ENCODE measurements around the gene C3orf80.
A peak's percentile ranks its signal among the peaks of the same experiment; 100 is the strongest.
"Not testable (repeated sequence)": the region's sequence is repeated elsewhere in the genome, so short reads cannot be mapped to it uniquely, and the experiment has no call there.

The C3orf80 gene

DNA sequence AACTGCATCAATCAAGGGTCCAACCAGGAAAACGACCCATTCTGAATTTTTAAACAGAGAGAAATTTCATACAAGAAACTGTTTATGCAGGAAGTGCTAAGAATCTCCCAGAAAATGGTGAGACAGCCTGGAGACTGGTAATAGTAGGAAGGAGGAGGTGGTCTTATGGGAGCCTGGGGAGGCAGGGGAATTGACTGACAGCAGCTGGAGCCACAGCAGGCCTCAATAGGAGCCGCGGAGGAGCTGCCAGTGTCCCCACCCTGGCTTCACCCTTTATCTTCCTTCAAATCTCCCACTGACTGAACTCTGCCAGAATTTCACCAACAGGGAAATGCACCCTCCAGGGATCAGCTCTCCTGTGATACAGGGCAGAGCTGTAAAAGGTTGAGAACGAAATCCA is 7.5 kb upstream of the C3orf80 start:
- DNase-seq, result no peak

GRCh38 chr3:160218136-160218535 is 7.1 kb upstream of the C3orf80 start:
- DNase-seq, result no peak

DNA sequence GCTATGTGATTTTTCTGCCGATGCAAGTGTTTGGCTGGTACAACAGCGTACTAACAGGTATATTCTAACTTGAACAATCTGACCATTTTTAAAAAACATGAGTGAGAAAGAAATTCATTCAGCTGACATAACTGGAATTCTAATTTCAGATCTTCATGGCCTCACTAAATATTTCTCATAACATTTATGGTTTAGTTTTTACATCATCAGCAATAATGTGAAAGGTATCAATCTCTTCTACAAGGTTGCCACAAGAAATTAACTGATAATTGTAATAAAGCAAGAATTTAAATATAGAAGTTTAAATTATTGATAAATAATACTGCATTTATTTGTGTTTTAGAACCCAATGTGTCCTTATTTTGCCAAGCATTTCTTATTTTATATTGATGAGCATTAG is 5.2 kb upstream of the C3orf80 start:
- DNase-seq, result no peak

- no peak for DNase-seq
Measured at GRCh38 chr3:160221019-160221418, 4.2 kb upstream of the C3orf80 start.

DNA sequence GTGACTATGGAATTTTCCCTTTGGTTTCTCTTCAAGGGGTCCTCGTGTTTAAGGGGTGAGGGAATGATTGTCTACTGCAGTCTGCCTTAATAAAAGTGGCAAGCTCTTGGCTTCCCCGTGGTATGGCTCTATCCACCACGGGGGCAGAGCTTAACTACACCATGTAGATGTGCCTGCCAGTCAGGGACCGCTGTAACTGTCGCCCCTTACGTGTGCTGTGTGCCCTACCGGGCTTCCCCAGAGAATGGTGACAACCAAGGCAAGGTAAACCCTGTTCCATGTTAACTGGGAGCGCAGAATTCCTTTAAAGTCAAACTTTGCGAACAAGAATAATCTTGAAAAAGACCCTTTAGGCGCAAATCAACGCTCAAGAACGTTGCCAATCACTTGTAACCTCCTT is 966 bp upstream of the C3orf80 start:
- no peak for DNase-seq

GRCh38 chr3:160224811-160225175 is 429 bp upstream of the C3orf80 start:
- peak in 1 of 2 experiments; percentile 44 for DNase-seq

- DNase-seq, result no peak
Measured at GRCh38 chr3:160226026-160226907, 1.0 kb downstream of the C3orf80 start.

GRCh38 chr3:160227419-160227818 is 2.2 kb downstream of the C3orf80 start:
- DNase-seq, result no peak

DNA sequence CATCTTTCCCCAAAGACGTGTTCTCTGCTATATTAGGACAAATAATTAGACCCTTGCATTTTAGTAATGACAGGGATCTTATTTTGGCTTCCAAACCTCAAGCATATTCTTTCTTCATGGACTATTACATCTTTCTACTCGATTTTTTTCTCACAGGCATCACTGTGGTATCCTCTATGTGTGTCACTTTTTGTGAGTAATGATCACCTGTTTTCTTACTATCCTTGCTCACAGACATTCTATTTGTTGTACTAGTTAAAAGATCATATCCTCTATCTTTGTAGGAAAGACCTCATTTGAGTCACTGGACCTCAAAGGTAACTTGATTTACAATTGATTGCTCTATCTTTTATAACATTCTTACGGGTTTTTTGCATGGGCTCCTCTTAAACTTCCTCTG is 6.8 kb downstream of the C3orf80 start:
- no peak for DNase-seq

DNA sequence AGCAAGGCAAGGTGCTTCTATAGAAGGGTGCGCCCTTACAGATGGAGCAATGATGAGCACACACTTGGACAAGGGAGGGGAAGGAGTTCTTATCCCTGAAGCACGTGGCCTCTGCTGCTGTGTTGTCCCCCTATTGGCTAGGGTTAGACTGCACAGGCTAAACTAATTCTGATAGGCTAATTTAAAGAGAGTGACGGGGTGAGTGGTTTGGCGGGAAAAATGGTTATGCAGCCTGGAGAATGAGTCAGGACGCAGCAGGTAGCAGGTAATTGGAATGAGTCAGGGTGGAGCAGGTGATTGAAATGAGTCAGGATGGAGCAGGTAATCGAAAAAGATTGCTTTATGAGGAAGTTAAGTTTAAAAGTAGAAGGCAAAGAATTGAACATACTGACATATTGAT is 15.5 kb downstream of the C3orf80 start:
- not testable (repeated sequence) for DNase-seq

GRCh38 chr3:160245261-160245800 is 20.1 kb downstream of the C3orf80 start:
- no peak for DNase-seq

- DNase-seq, result no peak
Measured at GRCh38 chr3:160247766-160248165, 22.5 kb downstream of the C3orf80 start.

DNA sequence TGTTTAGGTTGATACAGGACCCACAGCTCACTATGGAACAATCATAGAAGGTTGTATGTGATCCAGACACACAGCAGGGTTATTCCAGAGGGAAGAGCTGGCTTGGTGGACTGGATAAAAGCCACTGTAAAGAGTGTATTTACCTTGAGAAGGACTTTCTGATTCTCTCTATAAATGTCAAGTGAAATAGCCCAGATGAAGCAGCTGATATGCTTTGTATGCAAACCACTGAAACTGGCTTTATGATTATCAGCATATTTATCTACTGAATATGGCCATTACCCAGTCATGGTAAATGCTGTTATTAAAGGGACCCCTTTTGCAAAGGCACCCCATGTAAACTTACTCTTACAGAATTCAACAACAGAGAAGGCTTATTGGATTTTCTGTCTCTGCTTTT is 28.1 kb downstream of the C3orf80 start:
- no peak for DNase-seq

GRCh38 chr3:160257606-160258005 is 32.4 kb downstream of the C3orf80 start:
- no peak for DNase-seq

GRCh38 chr3:160259589-160259988 is 34.4 kb downstream of the C3orf80 start:
- DNase-seq, result no peak

DNA sequence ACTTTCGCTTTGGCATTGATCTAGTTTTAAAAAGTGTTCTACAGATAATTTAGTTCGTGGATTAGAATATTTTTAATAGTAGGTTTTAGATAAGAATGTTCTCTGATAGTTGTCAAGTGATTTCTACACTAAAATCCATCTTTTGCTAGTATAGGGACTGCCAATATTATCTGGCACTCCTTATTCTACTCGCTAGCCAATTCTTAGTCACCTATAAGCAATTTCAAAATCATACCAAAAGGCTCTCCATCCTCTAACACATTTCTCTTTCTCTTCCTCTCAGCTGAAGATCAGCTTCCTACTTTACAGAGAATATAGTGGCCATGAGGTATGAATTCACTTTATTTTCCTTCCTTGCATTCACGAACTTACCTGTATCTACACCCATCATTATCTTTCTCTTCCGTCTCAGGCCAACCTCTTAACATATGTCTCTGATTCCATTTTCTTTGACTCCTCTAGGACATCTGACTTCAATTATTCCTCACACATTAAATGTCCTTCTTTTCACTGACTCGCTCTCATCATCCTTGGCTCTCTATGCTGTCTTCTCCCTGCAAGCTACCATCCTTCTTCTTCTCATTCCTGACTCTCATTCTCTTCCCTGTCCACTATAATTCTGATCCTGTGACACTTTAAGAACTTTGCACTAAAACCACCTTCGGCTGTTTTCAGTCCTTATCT is 35.5 kb downstream of the C3orf80 start:
- DNase-seq, result no peak

GRCh38 chr3:160265088-160265487 is 39.9 kb downstream of the C3orf80 start:
- DNase-seq, result no peak
